Stomach smooth muscle (tissue), 2 donors: ENCODE data around the gene XRCC4.

Experiments
- H3K27ac ChIP-seq: one replicate; pipeline ENCODE4 v1.7.0; 2013; ENCODE audit warnings: mild to moderate bottlenecking, low read length, inconsistent platforms
- H3K27me3 ChIP-seq, 2 donors: one replicate each; pipeline ENCODE4 v1.7.0; 2013; ENCODE audit warnings: low read length in 2 of 2; ENCODE audit not compliant: insufficient read depth in 2 of 2, control insufficient read depth in 1 of 2
- H3K36me3 ChIP-seq, 2 donors: one replicate each; pipeline ENCODE4 v1.7.0; 2013; ENCODE audit warnings: low read length in 2 of 2; ENCODE audit not compliant: control insufficient read depth in 2 of 2, insufficient read depth in 2 of 2
- H3K4me1 ChIP-seq: one replicate; pipeline ENCODE4 v1.7.0; 2013; ENCODE audit warnings: low read length; ENCODE audit not compliant: control insufficient read depth, insufficient read depth
- H3K4me3 ChIP-seq, 2 donors: one replicate each; pipeline ENCODE4 v1.7.0; 2013; ENCODE audit warnings: low read length in 2 of 2
- H3K9ac ChIP-seq, 2 donors: one replicate each; pipeline ENCODE4 v1.7.0; 2013; ENCODE audit warnings: low read length in 2 of 2, mild to moderate bottlenecking in 1 of 2
- H3K9me3 ChIP-seq, 2 donors: one replicate each; pipeline ENCODE4 v1.7.0; 2013; ENCODE audit warnings: low read length in 2 of 2; ENCODE audit not compliant: control insufficient read depth in 2 of 2
- donor health status: healthy.
- donor health status: Pancreatic carcinoma.

XRCC4 gene

GRCh38 chr5:83299353-83299752 lies 222.0 kb downstream of the XRCC4 start:
- no peak overlapping the region for H3K4me3 ChIP-seq
- H3K4me1 ChIP-seq, result no peaks in the 10 kb centered on the region
- no peaks in the 10 kb centered on the region for H3K9me3 ChIP-seq
- H3K9ac ChIP-seq, result no peak overlapping the region
- H3K27me3 ChIP-seq, result no peaks in the 10 kb centered on the region
- H3K36me3 ChIP-seq, result no peaks in the 10 kb centered on the region
- no peak overlapping the region for H3K27ac ChIP-seq

DNA sequence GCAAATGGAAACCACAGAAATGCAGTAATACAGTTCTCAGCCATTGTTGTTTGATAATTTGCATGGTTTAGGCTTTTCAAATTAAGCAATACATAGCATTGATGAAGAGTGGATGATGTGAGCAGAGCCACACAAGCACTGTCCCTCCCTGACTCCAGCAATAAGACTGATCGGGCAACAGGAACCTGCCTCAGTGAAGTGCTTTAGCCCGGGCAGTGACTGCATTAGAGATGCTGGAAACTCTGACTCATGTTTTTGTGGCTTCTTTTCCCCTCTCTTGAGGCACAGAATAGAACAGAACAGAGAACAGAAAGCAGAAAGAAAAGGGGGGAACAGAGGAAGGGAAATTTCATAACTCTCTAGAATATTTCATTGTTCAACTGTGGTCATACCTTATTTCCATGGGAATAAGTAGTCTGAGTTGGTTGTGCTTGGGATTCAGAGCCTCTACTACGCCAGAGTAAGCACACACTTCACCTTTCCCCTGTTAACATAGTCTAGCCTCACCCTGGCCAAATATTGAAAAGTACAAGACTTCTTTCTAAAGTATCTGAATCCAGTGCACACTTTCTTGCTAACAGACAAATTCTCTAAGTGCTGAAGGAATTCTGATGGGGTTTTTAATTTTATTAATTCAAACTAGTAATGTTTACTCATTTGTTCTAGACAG lies 229.4 kb downstream of the XRCC4 start:
- no peak overlapping the region for H3K27ac ChIP-seq
- H3K9me3 ChIP-seq, result no peaks in the 10 kb centered on the region
- H3K36me3 ChIP-seq, result no peaks in the 10 kb centered on the region
- no peaks in the 10 kb centered on the region for H3K4me1 ChIP-seq
- no peak overlapping the region for H3K9ac ChIP-seq
- no peaks in the 10 kb centered on the region for H3K27me3 ChIP-seq
- H3K4me3 ChIP-seq, result no peak overlapping the region

DNA sequence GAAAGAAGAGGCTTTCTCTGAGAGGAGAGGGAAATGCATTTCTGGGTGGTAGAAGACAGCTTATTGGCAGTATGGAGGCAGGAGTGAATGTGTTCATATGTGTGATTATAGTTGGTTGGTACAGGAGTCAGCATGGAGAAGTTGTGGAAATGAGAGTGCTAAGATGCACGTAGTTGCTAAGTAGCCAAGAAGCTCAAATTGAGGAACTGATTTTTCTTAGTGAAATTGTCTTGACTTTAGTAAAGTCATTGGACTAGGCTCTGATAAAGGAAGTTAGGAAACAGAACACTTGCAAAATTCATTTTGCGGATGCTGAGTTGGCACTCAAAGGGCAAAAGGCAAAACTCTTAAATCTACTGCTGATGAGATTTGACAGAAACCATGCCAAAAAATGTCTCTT lies 235.3 kb downstream of the XRCC4 start:
- no peak overlapping the region for H3K9ac ChIP-seq
- H3K9me3 ChIP-seq, result no peaks in the 10 kb centered on the region
- no peaks in the 10 kb centered on the region for H3K4me1 ChIP-seq
- no peak overlapping the region for H3K27ac ChIP-seq
- no peak overlapping the region for H3K4me3 ChIP-seq
- no peaks in the 10 kb centered on the region for H3K36me3 ChIP-seq
- no peaks in the 10 kb centered on the region for H3K27me3 ChIP-seq

DNA sequence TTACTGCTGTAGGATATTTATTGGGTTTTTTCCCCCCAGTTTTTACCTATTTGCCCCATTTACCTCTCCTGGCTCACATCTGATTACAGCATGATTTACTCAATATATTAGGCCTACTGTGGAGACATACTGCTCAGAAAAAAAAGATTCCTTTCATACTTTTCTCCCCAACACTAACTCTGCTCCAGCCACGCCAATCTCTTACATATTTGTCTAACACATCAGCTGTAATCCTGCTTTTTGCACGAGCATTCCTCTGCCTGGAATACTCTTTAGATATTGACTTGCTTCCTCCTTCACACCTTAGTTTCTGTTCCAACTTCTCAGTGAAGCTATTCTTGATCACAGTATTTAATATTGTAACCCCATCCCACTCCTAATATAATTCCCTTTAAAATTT lies 236.1 kb downstream of the XRCC4 start:
- H3K4me3 ChIP-seq, result no peak overlapping the region
- no peak overlapping the region for H3K27ac ChIP-seq
- H3K9ac ChIP-seq, result no peak overlapping the region
- H3K9me3 ChIP-seq, result no peaks in the 10 kb centered on the region
- H3K36me3 ChIP-seq, result no peaks in the 10 kb centered on the region
- H3K4me1 ChIP-seq, result no peaks in the 10 kb centered on the region
- no peaks in the 10 kb centered on the region for H3K27me3 ChIP-seq

- Histone ChIP-seq H3K27ac (no peak overlapping the region), H3K9ac (no peak overlapping the region), H3K36me3 (no peaks in the 10 kb centered on the region), H3K27me3 (no peaks in the 10 kb centered on the region), H3K4me1 (no peaks in the 10 kb centered on the region), H3K9me3 (no peaks in the 10 kb centered on the region), H3K4me3 (no peak overlapping the region)
Observed at GRCh38 chr5:83321483-83322055, 244.2 kb downstream of the XRCC4 start.

GRCh38 chr5:83322273-83322924 lies 245.1 kb downstream of the XRCC4 start:
- Histone ChIP-seq H3K4me1 (no peaks in the 10 kb centered on the region), H3K27me3 (no peaks in the 10 kb centered on the region), H3K36me3 (no peaks in the 10 kb centered on the region), H3K9ac (no peak overlapping the region), H3K4me3 (no peak overlapping the region), H3K9me3 (no peaks in the 10 kb centered on the region), H3K27ac (no peak overlapping the region)

- Histone ChIP-seq H3K4me3 (no peak overlapping the region), H3K27me3 (no peaks in the 10 kb centered on the region), H3K27ac (no peak overlapping the region), H3K9me3 (no peaks in the 10 kb centered on the region), H3K36me3 (no peaks in the 10 kb centered on the region), H3K9ac (no peak overlapping the region), H3K4me1 (no peaks in the 10 kb centered on the region)
Observed at GRCh38 chr5:83323557-83324180, 246.3 kb downstream of the XRCC4 start.

DNA sequence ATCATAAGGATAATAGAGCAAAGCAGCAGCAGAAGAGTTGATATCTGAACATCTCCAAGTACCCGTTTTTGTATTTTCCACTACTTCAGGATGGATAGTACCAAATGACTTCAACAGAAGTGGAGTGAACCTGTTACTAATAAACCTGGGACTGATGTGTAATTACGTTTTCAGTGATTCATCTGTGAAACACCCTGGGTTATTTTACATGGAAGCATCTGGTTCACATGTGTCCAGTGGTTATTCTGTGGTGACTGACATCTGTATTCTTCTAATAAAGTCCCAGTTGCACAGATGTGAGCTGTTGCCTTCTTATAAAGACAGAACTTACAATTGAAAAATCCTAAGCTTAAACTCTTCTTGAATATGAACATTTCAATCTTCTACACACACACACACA lies 254.5 kb downstream of the XRCC4 start:
- Histone ChIP-seq H3K27ac (no peak overlapping the region), H3K27me3 (no peaks in the 10 kb centered on the region), H3K9me3 (no peaks in the 10 kb centered on the region), H3K9ac (no peak overlapping the region), H3K4me1 (no peaks in the 10 kb centered on the region), H3K36me3 (no peaks in the 10 kb centered on the region), H3K4me3 (no peak overlapping the region)

DNA sequence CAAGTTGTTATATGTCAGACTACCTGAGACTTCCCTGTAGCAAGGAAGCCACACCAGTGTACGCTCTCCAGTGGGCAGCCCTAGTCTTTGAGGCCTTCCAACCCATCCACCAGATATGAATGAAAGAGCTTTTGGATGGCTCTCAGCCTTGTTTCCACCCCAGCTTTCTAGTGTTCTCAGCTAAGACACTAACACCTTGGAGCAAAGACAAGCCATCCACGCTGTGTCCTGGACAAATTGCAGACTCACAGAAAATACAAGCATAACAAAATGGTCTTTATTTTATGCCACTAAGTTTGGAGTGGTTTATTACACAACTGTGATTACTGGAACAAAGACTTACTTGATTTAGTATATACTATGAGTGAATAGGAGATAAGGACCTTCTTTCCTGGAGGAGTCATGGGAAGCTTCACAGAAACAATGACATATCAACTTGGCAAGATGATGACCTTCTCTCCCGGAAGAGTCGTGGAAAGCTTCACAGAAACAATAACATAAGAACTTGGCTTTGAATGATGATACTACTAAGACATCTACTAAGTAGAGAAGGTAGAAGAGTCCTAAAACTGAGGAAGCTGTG lies 260.2 kb downstream of the XRCC4 start:
- H3K36me3 ChIP-seq, result no peaks in the 10 kb centered on the region
- no peak overlapping the region for H3K4me3 ChIP-seq
- no peaks in the 10 kb centered on the region for H3K27me3 ChIP-seq
- no peak overlapping the region for H3K9ac ChIP-seq
- no peaks in the 10 kb centered on the region for H3K9me3 ChIP-seq
- H3K27ac ChIP-seq, result no peak overlapping the region
- no peaks in the 10 kb centered on the region for H3K4me1 ChIP-seq

DNA sequence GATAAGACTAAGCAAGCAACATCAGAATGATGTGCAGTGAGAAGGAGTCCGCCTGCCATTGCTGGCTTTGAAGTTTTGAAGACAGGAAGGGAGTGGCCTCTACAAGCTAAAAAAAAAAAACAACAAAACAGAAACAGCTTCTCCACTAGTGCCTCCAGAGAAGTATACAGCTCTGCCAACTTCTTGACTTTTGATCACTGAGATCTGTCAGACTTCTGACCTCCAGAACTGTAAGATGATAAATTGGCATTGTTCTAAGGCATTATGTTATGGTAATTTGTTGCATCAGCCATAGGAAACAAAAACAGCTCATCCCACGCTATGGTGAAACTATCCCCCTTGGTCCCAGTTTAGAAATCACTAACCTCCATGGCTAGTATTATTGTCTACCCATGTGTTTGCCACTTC lies 263.2 kb downstream of the XRCC4 start:
- Histone ChIP-seq H3K9ac (no peak overlapping the region), H3K36me3 (no peaks in the 10 kb centered on the region), H3K27me3 (no peaks in the 10 kb centered on the region), H3K4me1 (no peaks in the 10 kb centered on the region), H3K9me3 (no peaks in the 10 kb centered on the region), H3K27ac (no peak overlapping the region), H3K4me3 (no peak overlapping the region)
